HUDEP-2 (cell line): ENCODE measurements around the gene MARK3.
A peak's percentile ranks its signal among the peaks of the same experiment; 100 is the strongest.

Experiments
- DNase-seq, 76 experiments: peaks; one replicate each; lab custom pipeline; 2025; ENCODE audit not compliant: unreplicated experiment in 76 of 76; lab: John Stamatoyannopoulos, UW

The MARK3 gene

GRCh38 chr14:103393070-103393469, 7.9 kb downstream of the MARK3 start:
- DNase-seq: peak in 4 of 76 experiments; percentile 15 to 31 (median 24)

DNA sequence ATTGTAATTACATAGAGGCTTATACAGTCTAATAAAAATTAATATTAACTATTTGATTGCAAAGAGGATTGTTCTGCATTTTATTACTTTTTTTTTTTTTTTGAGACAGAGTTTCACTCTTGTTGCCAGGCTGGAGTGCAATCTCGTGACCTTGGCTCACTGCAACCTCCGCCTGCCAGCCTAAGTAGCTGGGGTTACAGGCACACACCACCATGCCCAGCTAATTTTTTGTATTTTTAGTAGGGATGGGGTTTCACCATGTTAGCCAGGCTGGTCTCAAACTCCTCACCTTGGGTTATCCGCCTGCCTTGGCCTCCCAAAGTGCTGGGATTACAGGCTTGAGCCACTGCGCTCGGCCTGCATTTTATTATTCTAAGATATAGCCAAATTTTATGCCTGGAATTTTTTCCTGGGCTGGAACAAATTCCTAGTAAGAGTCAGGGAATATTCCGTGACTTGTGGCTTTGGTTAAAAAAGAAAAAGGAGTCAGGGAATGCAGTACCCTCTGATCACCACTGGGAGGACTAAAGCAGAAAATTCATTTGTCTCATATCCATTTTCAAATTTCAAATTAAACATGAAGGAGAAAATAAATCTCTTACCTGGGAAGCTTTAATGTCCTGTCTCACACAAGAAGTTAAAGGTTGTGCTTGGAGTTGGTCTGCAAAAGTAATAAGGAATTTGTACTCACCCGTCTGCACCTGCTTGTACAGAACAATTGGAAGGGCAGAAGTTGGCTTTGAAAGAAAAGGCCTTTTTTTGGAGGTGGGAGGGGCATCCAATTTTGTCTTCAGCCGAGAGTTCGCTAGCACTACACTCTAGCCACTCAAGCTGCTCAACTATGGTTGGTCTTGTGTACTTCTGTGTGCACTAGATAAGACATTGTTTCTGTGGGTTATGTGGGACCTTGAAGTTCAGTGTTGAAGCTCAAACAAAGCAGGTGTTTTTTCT, 8.7 kb downstream of the MARK3 start:
- peak in 70 of 76 experiments; percentile 20 to 86 (median 59) for DNase-seq

DNA sequence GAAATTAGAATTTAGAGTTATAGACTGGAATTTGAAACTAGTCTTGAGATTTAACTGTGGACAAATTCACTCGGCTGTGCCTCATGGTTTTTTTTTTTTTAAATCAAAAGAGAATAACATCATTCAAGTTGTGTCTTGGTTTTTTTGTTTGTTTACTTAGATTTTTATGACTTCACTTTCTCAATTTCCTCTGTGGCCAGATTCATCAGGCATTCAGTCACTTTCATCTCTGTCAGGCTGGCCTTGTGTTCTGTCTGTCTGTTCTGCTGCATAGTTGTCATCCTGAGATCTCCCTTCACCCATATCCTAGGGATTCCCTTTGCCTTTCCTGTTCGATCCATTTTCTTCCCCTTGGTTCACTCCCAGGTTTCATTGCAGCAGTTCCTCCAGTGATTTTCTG, 10.0 kb downstream of the MARK3 start:
- no peak for DNase-seq

- no peak for DNase-seq
Observed at GRCh38 chr14:103396463-103396862, 11.2 kb downstream of the MARK3 start.

GRCh38 chr14:103398427-103399195, 13.4 kb downstream of the MARK3 start:
- DNase-seq: no peak

GRCh38 chr14:103400537-103400936, 15.3 kb downstream of the MARK3 start:
- no peak for DNase-seq

DNA sequence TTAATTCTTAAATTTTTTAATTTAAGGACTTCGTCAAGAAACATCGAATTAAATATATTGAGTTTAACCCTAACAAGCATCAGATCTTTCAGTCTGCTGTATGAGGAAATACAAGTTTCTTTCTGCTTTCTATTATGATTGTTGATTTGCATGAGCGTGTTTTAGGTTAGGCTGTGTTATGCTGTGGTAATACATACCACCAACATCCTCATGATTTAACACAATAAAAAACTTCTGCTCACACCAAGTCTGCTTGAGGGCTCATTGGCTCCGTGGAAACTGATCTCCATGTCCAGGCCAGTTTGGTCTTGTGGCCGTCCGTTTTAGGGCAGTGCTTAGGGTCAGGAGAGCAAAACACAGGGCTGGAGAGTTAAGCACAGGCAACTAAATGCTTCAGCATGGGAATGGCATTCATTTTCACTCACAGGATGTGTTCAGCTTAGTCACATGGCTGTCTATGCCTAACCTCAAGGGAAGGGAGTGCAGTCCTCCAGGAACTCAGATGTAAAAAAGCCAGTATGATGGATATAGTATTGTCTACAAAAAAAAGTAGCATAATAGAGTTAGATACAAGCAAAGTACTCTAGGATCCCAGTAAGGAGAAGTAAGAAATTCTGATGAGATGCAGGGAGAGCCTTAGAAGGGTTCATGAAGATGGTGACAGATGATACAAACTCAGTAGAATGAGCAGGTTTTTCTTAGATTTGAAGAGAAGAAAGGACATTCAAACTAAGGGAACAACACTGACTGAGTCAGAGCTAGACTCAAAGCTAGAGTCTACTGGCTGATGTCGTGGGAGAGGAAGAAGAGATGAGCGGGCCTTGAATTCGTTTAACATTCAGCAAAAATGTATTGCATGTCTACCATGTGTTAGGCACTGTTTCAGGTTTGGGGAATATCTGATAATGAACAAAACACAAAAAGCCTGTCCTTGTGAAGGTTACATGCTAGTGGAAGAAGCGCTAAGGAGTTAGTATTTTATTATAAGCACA, 16.3 kb downstream of the MARK3 start:
- DNase-seq: no peak

- no peak for DNase-seq
Observed at GRCh38 chr14:103402695-103403094, 17.5 kb downstream of the MARK3 start.

DNA sequence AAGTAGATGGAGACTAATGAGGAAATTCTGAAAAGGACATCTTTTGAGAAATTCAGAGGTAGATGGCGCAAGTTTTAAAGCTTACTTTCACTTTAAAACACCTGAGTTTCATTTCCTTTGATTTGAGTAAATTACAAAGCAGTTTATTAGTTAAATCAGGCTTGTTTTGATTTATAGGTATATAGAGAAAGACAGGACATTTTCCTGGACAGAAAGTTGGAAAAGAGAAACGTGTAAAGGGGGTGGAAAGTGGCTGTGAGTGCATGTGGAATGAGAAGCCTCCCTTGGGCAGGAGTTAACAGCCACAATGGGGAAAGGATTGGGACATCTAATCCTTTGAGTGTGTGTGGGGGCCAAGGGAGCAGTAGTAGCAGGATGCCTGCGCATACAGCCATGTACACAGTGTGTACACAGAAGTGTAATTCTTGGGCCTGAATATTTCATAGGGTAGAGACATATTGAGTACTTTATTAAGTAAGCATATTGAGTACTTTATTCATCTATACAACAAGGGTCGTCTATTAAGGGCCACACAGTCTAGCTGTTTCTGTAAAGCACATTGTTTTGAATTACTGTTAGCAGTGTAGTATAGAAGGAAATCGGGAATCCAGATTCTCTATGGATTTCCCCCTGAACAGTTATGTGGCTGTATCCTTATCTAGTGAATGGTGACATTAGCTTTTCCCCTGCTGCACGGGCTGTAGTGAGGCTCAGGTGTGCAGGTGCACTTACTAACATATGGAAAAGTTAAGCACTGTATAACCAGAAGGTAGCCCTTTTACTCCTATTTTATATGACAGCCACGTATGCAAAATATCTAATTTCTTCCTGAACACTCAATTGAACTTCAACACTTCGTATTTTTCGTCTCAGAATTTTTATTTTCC, 19.1 kb downstream of the MARK3 start:
- no peak for DNase-seq

DNA sequence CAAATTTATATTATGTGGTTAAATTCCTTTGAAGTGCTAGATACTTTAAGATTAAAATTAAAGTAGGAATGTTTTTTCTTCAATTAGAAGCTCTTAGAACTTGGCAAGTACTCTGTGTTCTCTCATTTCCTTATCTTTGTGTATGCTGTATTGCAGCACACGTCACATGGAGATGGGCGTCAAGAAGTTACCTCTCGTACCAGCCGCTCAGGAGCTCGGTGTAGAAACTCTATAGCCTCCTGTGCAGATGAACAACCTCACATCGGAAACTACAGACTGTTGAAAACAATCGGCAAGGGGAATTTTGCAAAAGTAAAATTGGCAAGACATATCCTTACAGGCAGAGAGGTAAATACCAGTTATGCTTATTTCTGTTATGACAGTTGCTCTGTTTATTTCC, 19.7 kb downstream of the MARK3 start:
- peak in 23 of 76 experiments; percentile 7 to 46 (median 26) for DNase-seq

- peak in 57 of 76 experiments; percentile 4 to 70 (median 40) for DNase-seq
Observed at GRCh38 chr14:103408491-103409155, 23.4 kb downstream of the MARK3 start.

DNA sequence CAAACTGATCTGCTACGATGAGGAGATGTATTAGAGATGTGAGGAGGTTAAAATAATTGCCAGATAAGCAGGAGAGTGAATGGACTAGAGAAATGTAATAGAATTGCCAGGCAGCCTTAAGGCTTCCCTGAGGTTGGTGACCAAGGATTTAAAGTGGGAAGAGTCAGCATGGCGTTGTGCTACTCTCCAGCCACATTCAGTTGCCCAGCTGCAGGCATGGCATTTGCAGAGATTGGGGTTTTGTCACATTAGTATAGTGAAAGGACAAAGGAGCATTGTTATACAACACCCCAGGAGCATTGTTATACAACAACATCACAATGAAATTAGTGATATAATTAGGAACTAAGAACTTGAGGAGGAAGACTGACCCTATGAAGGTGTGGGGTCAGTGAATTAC, 31.7 kb downstream of the MARK3 start:
- no peak for DNase-seq

DNA sequence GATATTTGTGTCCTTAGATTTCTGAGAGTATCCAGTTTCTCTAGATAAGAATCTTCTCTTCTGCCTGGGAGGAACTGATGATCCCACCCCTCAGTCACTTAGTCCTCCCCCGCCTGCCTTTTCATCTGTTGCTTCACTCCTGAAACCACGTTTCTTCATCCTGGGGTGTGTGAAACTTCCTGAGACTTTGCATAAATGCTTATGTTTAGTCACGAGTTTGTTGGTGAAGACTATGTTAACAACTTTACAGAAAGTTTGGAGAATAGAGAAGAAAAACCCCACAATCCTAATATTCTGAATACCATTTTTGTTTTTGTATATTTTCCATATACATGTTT, 33.2 kb downstream of the MARK3 start:
- no peak for DNase-seq

DNA sequence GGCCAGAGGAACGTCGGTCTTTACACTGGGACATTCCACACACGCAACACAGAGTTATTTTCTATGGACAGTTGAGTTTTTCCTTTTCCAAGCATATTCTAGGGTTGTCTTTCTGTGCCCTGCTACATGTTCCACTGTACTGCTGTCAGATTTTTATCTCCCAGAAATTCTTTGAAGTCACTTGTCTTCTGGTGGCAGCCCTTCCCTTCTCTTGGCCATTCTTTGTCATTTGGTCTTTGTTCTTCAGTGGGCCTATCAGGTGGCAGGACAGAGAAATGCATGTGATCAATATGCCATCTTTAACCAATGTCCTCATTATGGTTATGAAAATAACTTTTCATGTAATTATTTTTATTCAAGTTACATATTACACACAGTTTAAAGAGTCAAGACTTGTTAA, 36.3 kb downstream of the MARK3 start:
- peak in 6 of 76 experiments; percentile 6 to 30 (median 10) for DNase-seq

GRCh38 chr14:103423050-103423461, 37.8 kb downstream of the MARK3 start:
- DNase-seq: no peak

DNA sequence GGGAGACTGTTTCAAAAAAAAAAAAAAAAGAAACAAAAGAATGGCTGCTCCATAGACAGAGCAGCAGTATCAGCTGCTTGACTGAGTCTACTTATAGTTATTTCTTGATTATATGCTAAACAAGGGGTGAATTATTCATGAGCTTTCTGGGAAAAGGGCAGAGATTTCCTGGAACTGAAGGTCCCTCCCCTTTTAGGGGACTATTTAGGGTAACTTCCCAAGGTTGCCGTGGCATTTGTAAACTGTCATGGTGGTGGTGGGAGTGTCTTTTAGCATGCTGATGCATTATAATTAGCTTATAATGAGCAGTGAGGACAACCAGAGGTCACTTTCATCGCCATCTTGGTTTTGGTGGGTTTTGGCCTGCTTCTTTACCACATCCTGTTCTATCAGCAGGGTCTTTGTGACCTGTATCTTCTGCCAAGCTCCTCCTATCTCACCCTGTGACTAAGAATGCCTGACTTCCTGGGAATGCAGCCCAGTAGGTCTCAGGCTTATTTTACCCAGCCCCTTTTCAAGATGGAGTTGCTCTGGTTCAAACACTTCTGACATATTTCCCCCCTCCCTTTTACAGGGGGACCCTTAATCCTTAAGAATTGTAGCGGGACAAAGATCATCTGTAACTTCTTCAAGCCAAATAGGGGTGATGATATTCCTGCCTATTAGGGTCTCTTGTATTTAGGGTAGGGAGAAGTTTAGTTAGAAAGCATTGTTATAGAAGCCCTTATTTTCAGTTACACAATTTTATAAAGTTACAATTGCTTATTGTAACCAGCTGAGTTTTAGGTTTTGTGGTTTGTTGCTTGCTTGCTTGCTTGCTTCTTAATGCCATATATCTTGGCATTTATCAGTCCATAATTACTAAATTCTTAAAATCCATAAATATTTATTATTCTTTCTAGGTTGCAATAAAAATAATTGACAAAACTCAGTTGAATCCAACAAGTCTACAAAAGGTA, 42.5 kb downstream of the MARK3 start:
- DNase-seq: peak in 32 of 76 experiments; percentile 2 to 70 (median 37)

DNA sequence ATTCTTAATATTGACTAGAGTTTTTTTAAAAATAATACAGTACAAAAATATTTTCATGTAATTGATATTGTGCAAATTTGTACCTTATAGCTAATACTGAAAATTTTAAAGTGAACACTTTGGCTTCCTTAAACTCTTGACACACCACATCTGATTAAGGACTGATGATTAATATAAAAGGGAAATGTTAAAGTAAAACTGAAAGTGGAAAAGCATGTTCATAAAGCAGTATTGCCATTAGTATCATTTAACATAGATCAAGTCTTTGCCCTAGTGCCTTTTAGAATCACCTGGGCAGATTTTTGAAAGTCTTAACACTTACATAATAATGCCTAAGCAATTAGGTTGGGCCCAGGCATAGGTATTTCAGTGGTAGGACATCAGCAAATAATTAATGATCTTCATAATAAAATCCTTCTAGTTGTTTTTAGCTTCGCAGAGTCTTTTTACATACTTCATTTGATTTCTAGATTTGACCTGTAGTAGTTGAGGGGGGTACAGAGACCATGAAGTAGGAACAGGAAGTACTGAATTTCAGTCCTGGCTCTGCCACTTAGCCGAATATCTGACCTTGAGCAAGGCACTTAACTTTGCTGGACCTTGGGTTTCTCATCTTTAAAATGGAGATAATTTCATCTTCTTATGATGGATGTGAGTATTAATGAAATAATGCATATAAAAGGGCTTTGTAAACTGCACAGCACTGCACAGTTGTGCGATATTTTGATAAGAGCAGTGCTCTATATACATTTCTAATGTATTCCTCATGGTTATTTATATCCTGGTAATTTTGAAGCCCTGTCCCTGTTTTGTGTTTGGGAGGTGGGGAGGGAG, 43.7 kb downstream of the MARK3 start:
- DNase-seq: no peak
